ENCODE results near the gene LRCH4.
"Not testable (repeated sequence)": the region's sequence is repeated elsewhere in the genome, so short reads cannot be mapped to it uniquely, and the experiment has no call there.

LRCH4 gene

DNA sequence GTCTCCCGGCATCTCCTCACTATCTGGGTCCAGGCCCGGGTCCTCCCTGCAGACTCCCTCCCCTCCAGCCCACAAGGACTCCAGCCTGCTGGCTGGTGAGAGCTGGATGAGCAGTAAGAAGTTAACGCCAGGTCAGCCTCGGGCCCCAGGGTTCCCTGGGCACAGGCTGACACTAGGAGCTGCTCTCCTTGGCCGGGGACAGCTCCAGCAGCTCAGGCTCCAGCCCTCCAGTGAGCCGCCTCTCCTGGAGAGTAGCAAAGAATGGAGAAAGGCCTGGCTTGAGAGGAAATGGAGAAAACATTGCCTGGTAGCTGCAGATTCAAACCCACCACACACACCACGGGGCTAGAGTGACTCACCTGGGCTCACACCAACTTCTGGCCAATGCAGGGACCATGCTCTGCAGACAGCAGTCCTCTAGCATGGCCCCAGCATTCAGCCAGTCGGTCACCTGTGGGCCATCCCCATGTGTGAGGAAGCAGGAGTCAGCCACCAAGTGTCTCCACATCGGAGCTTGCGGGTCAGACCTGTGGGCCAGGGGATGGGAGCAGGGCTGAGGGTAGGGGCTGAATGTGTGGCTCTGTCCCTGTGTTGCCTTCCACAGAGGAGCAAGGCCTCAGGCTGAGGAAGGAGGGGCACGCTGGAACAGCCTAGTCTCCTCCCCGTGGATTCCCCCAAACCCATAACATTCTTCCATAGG lies 18.7 kb downstream of the LRCH4 start:
- DNase-seq: no peak

DNA sequence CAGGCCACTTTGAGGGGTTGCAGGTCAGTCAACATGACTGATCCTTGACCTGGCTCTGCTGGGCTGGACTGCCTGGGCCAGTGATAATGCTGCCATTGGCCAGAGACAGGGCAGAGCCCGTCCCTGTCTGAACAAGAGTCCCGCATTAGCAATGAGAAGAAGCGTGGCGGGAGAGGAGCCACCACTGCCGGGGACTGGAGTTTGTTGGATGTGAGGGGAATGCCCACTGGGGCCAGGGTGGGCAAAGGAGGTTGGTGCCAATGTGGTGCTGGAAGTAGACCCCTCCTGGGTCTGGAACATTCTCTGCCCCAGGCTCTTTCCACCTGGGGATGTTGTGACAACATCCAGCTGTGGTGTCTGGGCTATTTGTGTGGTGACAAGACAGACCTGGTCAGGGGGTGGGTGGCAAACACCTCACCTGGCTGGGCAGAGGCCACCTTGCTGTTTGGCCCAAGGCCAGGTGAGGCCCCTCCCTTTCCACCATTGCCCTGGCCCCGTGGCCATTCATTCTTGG lies 19.9 kb downstream of the LRCH4 start:
- no peak for DNase-seq

DNA sequence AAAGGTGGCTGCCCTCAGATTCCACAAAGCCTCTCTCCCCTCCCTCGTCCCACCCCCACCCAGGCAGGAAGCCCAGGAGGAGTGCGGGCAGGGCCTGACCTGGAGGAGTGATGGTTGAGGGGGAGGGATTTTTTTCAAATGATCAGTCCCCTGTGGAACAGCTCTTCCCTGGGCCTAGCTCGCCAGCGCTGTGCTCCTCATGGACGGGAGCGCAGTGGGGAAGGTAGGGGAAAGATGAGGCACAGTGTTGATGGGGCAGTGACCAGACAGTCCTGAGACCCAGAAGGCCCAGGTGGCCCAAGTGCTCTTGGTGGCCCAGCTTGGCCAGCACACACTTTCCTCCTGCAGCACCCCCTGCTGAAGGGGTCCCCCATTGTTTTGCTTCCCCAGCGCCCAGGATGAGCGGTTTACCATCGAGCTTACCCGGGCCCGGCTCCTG lies 20.8 kb downstream of the LRCH4 start:
- no peak for DNase-seq

DNA sequence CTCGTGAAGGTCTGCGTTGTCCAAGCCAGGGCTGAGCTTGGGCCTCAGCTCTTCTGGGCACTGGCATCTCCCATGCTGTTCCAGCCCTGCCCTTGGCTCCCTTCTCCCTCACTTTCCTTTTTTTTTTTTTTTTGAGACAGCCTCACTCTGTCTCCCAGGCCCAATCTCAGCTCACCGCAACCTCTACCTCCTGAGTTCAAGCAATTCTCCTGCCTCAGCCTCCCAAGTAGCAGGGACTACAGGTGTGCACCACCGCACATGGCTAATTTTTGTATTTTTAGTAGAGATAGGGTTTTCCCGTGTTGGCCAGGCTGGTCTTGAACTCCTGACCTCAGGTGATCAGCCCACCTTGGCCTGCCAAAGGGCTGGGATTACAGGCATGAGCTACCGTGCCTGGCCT lies 21.5 kb downstream of the LRCH4 start:
- not testable (repeated sequence) for DNase-seq

DNA sequence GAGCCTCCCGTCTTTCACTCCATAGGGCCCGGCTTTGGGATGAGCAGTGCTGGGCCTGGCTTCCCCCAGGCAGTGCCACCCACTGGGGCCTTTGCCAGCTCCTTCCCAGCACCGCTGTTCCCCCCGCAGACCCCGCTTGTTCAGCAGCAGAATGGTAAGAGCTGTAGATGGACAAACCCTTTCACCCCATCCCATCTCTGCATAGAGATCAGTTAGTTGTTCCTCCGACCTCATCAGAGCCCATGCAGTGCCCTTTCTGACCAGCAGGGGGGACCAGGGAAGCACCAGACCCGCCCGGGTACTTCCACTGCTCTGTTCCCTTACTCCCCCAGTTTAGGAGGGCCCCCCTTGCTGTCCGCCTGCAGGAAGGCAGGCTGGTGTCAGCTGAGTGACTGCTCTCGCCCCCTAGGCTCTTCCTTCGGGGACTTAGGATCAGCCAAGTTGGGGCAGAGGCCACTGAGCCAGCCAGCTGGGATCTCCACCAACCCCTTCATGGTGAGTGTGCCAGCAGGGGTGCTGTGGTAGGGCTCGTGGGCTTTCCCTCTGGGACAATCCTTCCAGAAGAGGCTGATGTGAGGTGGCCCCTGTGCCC lies 22.0 kb downstream of the LRCH4 start:
- DNase-seq: peak; percentile 51 to 87 (median 77)

DNA sequence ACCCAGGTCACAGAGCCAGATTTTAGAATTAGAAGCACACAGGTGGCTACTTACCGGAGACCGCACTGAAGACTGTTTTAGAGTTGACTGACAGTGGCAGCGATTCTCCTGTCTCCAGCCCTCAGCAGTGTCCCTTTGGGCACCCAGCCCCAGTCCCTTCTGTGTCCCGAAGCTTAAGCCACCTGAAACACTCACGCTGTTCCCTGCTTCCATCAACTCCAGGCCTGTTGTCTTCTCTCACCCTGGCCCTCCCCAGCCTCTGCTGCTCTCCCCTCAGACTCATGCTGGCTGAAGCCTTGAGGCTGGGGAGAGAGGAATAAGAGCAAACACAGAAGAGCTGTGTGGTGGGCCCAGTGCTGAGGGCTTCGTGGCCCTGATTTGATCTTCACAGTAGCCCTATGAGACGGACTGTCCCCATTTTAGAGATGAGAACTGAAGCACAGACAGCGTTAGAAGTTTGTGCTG lies 22.8 kb downstream of the LRCH4 start:
- no peak for DNase-seq

DNA sequence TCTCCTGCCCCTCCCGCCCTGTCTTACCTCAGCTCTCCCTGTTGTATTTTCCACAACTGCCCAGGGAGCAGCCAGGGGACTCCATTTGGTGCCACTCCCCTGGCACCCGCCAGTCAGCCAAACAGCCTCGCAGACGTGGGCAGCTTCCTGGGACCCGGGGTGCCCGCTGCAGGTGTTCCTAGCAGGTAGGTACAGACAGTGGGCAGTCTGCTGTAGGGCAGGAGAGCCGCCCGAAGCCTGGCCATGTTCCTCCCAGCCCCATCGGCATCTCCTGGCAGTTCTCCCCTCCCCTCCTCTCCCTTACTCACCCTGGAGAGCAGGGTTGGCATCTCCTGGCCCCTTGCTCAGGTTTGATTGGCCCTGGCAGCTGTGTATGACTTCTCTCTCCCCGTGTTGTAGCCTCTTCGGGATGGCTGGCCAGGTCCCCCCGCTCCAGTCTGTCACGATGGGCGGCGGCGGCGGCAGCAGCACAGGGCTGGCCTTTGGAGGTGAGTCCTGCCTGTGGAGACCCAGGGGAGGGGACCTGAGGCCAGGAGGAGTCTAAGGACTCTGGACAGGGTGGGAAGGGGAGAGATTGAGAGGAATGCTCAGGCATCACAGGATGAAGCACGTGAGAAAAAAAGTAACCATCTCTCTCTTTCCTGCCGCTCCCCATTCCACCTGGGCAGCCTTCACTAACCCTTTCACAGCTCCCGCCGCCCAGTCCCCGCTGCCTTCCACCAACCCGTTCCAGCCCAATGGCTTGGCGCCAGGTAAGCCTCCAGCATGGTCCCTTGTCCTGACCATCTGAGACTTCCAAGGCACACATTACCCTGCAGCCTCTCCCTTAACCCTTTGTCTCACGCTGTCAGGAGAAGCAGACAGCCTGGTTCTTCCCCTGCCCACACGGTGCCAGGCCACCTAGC lies 23.5 kb downstream of the LRCH4 start:
- no peak for DNase-seq

DNA sequence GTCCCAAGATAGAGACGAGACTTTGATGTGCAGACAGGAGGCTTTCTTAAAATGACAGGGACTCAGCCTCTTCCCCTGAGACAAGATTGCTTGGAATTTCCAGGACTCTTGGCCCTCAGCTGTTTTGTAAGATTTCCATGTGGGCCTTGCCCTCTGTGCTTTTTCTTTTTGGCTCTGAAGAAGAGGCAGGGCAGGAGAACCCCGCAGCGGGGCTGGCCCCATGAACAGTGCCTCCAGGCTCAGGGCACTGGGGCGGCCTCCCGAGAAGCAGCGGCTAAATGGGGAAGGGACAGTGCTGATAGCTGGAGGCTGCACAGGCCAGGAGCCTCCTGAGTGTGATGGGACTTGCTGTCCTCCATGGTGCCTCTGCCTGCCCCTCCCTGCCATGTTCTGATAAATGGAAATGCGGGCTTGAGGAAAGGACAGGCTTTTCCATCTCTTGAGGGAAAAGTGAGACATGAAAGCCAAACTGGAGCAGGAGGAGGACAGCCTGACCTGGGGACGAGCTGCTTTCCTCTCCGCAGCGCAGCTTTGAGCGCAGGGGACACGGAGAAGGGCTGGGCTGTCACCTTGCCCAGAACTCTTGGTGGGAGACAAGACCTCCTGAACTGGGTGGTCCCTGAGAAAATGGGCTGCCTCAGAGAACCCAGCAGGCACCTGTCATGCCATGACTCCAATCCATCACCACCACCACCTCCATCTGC lies 24.3 kb downstream of the LRCH4 start:
- no peak for DNase-seq

DNA sequence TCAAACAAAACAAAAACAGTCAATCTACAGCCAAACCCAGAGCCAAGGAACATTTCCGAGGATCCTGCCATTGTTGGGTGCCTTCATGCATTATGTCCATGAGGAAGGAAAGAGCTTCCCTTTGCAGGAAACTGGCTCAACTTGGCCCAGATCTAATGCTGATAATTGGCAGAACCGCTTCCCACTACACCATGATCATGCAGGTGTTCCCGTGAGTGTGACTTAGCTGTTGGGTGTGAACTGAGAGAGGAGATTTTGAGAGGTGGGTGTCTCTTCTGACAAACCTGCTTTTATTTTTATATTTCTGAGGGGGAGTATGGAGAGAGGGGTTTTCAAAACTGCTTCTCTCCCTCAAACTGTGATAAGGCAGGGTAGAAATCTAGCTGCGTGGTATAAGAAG lies 26.8 kb downstream of the LRCH4 start:
- DNase-seq: no peak

DNA sequence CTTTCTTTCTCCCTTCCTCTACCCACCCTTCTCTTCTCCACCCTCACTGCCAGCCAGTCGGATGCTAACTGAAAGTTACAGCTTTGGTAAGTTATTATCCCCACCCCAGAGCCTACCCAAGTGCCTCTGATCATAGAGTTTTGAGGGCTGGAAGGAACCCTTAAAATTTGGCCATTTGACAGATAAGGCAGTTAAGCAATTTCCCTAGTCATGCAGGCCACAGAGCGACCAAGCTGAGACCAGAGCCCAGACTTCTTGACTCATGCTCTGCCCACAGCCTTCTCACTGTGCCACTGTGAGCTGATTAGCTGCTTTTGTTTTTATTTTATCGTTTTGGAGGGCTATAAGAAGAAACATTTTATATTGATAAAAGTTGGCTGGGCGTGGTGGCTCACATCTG lies 29.4 kb downstream of the LRCH4 start:
- no peak for DNase-seq

DNA sequence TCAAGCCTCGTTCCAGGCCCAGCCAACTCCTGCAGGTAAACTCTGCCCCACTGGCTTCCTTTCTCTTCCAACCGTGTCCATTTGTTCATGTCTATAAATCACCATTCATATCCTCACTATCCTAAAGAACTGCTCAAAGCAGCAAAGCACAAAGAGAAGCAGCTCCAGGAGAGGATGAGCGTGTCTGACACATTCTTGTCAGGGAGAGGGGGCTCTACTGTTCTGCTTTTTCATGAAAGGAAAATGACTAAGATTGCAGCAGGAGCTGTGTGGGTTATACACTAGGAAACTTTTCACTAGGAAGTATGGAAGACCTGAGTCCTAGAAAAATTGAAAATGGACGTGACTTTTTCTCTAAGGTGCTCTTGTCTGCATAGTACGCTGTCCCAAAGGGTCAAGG lies 30.2 kb downstream of the LRCH4 start:
- DNase-seq: no peak

DNA sequence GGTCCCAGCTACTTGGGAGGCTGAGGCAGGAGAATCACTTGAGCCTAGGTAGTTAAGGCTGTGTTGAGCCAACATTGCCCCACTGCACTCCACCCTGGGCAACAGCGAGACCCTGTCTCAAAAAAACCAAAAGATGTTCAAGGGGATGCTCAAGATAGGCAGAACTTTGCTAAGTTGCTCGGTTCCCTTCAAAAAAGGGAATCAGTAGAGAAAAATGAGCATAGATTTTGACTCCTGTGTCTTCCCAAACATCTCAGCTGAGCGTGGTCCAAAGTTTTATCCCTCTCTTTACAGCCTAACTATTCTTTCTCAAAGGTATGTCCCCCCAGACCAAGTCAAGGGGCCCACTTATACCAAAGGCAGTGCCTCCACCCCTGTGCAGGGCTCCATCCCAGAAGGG lies 32.9 kb downstream of the LRCH4 start:
- DNase-seq: no peak

DNA sequence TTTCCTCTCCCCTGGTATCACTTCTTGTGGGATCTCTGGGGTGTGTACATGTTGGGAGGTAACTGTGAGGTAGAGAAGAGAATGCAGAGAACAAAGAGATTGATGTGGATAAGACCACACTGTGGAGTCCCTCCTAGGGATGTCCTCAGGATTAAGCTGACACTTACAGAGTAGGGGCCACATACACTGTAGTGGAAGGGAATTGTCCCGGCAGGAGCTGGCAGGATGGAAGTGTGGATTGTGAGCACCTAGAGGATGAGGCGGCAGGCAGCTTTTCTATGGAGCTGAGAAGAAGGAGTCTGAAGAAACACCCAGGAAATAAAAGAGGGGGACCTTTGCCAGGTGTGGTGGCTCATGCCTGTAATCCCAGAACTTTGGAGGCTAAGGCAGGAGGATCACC lies 33.4 kb downstream of the LRCH4 start:
- DNase-seq: no peak

DNA sequence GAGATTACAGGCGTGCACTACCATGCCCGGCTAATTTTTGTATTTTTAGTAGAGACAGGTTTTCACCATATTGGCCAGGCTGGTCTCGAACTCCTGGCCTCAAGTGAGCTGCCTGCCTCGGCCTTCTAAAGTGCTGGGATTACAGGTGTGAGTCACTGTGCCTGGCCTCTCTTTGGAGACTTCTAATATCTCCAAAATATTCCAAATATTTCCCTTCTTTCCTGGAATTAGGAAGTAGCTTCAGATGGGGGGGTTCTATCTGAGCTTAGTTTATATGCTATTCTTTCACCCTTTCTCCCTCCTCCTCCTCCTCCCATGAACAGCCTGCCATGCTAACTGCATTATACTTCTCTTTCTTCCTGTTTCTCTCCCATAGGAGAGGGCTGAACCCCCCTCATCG lies 37.5 kb downstream of the LRCH4 start:
- DNase-seq: not testable (repeated sequence)

DNA sequence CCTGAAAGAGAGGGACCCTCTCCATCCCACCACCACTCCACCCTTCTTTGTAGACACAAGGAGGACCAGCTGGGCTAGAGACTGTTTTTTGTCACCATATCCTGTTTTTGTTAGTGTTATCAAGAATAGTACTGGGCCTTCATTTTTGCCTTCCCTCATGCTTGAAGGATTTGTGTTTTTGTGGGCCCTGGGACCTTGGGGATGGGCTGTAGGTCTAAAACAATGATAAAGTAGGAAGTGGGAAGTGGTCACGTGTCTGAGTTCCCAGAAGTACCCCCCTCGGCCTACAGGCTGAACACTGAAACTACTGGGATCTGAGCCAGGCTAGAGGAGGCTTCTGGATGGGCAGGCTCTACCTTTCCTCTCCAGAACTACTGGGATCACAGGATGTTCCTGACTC lies 38.1 kb downstream of the LRCH4 start:
- no peak for DNase-seq

DNA sequence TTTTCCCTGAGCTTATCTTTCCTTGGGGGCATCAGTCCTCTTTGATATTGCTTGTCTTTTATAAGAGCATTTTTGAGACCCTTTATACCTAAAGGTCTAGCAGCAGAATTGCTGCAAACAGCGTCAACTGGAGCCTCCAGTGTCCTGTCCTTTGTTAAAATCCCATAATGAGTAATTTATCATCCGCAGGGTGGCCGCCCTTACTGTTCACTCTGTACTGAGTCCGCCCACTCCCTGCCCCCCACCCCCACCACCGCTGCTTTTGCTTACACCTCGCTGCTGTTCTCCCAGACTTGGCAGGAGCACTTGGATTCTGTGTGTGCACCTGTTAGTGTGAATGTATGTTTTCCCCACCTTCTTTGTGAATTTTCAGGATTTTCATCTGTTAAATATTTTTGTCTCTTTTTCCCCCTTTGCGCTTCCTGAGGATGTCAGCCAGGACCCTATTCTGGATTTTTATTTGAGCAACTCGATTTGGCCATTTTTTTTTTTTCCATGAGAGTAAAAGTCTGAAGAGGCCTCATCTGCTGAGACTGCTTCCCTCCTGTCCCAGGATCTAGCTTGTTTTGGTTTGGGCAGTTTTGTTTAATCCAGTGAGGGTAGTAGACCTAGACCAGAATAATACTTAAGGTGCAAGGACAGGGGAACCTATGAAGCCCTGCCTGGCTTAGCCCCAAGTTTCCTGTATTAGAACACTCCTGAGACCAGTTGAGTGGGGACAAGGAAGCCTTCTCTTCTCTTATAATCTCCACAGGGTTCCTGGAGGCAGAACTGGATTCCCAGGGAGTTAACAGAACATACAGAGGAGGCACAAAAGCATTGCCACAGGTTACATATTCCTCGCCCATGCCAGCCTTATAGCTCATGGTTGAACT lies 38.8 kb downstream of the LRCH4 start:
- no peak for DNase-seq

DNA sequence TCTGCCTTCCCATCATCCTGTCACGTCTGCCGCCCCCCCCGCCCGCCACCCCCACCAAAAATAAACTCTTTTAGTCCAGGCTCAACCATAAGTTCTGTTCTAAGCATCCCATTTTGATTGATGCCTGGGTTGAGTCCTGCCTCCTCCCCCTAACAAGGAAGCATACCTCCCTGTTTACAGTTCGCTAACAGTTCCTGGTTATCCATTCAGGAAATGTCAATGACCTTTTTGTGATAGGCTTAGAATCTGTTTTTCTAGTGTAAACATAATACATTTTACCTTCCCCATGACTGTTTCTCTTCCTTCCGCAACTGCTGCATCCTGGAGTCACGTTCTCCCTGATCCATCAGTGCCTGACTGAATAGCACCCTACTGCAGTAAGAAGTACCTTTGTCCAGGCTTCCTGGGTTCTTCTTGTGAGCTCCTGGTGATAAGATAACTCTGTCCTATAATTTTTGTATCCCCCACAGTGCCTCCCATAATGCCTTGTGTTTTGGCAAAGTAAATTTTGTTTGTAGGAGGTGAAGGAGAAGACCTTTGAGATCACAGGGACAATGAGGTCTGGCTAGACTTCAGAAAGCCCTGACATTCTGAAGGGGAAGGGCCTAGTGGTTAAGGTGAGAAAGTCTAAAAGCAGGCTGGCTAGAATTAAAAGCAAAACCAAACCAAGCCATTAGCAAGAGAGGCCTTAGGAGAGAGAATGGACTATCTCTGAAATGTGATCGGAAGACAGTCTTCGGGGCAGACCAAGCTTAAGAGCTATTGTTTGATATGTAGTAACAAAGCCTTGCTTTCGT lies 39.6 kb downstream of the LRCH4 start:
- no peak for DNase-seq

DNA sequence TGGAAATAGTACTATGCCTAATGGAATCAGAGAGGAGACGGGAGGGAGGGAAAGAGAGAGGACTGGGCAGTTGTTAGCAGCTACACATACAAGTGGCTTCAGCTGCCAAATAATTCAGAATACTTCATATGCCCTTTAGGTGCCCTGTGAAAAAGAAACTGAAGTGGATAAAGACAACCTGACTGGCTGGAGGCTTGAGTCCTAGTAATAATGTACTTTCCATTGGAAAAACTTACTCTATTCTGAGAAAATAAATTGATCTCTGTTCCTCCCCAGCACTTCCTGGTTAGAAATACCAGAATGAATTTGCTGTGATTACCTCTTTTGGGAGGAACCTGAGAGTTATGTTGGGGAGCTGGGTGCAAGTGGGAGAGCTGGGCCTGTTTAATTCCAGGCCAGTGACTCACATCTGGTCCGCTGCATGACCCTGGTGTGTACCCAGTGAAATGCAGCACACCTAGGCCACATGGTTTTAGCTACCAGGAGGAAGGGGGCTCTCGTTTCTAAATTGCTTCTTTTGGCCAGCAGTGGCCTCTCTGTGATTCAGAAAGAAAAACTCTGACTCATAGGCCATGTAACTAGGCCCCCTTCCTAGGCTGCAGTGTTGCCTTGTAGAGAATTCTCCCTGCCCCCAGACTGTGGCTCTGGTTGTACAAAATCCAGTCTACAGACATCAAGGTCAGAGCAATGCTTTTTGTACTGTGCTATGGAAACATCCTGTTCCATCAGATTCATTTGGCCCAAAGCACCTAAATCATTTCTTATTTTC lies 40.4 kb downstream of the LRCH4 start:
- DNase-seq: no peak

DNA sequence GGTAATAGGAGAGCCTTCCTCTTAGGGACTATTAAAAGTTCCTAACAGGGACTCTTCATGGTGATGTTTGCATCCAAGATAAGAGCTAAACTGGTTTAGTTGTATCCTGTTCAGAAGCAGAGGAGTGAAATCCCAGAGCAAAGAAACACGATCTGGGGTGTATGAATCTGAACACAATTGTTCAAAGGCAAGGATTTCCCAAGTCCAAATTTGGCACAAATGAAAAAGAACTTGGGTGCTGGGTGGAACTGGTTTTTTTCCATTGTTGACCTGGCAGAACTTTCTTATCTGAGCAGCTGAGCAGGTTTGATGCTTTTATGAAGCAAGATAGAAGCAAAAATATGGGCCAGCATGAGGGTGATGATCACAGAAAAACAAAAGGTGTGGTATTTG lies 41.0 kb downstream of the LRCH4 start:
- DNase-seq: no peak

DNA sequence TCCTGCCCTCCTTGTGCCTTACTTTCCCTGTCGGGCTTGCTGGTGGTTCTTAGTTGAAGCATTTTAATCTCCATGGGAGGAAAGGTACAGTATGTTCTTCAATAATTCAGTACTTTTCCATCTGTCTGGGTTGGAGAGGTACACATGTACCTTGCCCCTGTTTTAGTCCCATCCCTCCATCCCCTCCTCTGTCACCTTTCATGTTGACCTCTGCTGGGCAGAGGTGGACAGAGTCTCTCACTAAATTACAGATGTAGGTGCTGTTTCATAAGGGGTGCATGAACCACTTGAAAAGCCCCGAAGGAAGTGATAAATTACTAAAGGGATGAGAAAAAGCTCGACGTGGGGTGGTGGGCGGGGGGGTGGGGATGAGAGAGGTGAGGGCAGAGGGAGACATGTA lies 41.5 kb downstream of the LRCH4 start:
- DNase-seq: no peak

All from stimulated activated naive CD4-positive, alpha-beta T cell (primary cell).